ENCODE data around the gene HP. TPM values are rescaled to one million over a fixed set of nuclear protein-coding genes. Genes with fewer than 3 reads are reported as not detected.
A peak's percentile ranks its signal among the peaks of the same experiment; 100 is the strongest.

HP gene
- total and polyA plus RNA-seq, 2 of the 13 experiments (the other 11 are each of a cell fraction or from before 2014, with no cell fraction given), result 387 to 524 TPM

DNA sequence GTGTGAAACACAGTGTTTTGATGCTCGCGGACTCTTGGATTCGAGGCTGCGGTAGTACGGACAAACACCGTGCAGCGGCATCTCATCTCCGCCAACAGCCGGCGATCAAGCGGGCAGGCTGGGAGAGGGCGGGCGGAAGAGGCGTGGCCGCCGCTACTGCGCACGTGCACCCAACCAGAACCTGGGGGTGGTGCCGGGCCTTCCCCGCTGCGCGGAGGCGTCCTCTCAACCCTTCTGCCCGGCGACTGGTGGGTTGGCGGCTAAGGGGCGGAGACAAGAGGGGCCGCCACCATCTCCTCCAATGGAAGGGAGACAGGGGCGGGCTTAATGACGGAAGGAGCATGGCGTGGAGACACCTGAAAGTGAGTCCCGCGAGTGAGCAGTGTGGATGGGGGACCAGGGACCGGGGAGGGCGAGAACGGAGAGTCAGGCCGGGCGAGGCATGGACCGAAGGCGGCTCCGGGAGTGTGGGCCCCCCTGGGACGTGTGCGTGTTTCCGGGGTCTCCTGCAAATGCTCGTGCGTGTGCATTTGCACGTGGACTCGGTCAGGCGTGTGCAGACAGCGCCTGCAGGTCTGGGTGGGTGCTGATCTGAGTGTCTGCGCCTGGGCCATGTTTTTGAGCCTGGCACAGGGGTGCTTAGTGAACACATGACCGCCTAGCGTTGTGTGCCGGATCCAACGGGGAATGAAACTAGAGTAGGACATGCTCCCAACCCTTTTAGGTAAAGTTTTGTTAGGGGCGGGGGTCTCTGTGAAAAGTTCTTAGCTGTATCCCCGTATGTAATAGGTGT, 45.7 kb upstream of the HP start, which contains the start of gene DHODH (continued):
- TF ChIP-seq EEA1 (CRISPR knock-in tag; IDR thresholded peaks at IDR 0.05; ENCODE audit: borderline replicate concordance) (0 out of 2 replicates have a peak, but pooled peaks have one; percentile 54), ZNF326 (CRISPR knock-in tag; IDR thresholded peaks at IDR 0.05; ENCODE audit: borderline replicate concordance) (no peak), ZSCAN25 (CRISPR knock-in tag; IDR thresholded peaks at IDR 0.05) (peak; percentile 20; the same call in 1 of the 2 replicates), HMG20B (CRISPR knock-in tag; conservative IDR thresholded peaks at IDR 0.05) (no peak), ZSCAN31 (CRISPR knock-in tag; IDR thresholded peaks at IDR 0.05; ENCODE audit: low read depth) (no peak; the same call in 1 of the 2 replicates), GPN1 (CRISPR knock-in tag; IDR thresholded peaks at IDR 0.05; ENCODE audit: borderline replicate concordance) (peak; percentile 77; the same call in 1 of the 2 replicates), IRX3 (CRISPR knock-in tag; IDR thresholded peaks at IDR 0.05; ENCODE audit: borderline replicate concordance, low read depth) (peak; percentile 74; the same call in 1 of the 2 replicates), MYC (CRISPR knock-in tag; IDR thresholded peaks at IDR 0.05; ENCODE audit: borderline replicate concordance) (peak; percentile 88), SMC3 (IDR thresholded peaks at IDR 0.05; ENCODE audit: low read length) (no peak), ZBTB42 (CRISPR knock-in tag; IDR thresholded peaks at IDR 0.05) (no peak), ZSCAN9 (CRISPR knock-in tag; IDR thresholded peaks at IDR 0.05; ENCODE audit: borderline replicate concordance) (peak; percentile 37), CHD2 (IDR thresholded peaks at IDR 0.05; ENCODE audit: low read depth, low read length) (peak; percentile 77), KLF11 (CRISPR knock-in tag; IDR thresholded peaks at IDR 0.05) (peak; percentile 34; the same call in 1 of the 2 replicates)
- TF ChIP-seq, protein P1, sequence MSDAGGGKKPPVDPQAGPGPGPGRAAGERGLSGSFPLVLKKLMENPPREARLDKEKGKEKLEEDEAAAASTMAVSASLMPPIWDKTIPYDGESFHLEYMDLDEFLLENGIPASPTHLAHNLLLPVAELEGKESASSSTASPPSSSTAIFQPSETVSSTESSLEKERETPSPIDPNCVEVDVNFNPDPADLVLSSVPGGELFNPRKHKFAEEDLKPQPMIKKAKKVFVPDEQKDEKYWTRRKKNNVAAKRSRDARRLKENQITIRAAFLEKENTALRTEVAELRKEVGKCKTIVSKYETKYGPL (CRISPR knock-in tag; IDR thresholded peaks at IDR 0.05), result no peak
- TF ChIP-seq, protein P2, sequence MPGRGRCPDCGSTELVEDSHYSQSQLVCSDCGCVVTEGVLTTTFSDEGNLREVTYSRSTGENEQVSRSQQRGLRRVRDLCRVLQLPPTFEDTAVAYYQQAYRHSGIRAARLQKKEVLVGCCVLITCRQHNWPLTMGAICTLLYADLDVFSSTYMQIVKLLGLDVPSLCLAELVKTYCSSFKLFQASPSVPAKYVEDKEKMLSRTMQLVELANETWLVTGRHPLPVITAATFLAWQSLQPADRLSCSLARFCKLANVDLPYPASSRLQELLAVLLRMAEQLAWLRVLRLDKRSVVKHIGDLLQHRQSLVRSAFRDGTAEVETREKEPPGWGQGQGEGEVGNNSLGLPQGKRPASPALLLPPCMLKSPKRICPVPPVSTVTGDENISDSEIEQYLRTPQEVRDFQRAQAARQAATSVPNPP (CRISPR knock-in tag; IDR thresholded peaks at IDR 0.05), result no peak
- TF ChIP-seq, protein P3, sequence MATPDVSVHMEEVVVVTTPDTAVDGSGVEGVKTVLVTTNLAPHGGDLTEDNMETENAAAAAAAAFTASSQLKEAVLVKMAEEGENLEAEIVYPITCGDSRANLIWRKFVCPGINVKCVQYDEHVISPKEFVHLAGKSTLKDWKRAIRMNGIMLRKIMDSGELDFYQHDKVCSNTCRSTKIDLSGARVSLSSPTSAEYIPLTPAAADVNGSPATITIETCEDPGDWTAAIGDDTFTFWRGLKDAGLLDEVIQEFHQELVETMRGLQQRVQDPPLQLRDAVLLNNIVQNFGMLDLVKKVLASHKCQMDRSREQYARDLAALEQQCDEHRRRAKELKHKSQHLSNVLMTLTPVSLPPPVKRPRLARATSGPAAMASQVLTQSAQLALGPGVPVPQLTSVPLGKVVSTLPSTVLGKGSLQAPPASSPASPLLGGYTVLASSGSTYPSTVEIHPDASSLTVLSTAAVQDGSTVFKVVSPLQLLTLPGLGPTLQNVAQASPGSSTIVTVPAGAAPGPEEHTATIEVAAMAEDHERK (CRISPR knock-in tag; IDR thresholded peaks at IDR 0.05; ENCODE audit: low read depth), result no peak
- TF ChIP-seq, protein P4, sequence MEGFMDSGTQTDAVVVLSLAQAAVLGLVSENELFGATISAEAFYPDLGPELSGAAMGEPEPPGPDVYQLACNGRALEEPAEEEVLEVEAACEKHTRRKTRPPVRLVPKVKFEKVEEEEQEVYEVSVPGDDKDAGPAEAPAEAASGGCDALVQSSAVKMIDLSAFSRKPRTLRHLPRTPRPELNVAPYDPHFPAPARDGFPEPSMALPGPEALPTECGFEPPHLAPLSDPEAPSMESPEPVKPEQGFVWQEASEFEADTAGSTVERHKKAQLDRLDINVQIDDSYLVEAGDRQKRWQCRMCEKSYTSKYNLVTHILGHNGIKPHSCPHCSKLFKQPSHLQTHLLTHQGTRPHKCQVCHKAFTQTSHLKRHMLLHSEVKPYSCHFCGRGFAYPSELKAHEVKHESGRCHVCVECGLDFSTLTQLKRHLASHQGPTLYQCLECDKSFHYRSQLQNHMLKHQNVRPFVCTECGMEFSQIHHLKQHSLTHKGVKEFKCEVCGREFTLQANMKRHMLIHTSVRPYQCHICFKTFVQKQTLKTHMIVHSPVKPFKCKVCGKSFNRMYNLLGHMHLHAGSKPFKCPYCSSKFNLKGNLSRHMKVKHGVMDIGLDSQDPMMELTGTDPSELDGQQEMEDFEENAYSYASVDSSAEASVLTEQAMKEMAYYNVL (CRISPR knock-in tag; IDR thresholded peaks at IDR 0.05; ENCODE audit: borderline replicate concordance), result peak; percentile 68; the same call in 1 of the 2 replicates
- TF ChIP-seq, protein P5, sequence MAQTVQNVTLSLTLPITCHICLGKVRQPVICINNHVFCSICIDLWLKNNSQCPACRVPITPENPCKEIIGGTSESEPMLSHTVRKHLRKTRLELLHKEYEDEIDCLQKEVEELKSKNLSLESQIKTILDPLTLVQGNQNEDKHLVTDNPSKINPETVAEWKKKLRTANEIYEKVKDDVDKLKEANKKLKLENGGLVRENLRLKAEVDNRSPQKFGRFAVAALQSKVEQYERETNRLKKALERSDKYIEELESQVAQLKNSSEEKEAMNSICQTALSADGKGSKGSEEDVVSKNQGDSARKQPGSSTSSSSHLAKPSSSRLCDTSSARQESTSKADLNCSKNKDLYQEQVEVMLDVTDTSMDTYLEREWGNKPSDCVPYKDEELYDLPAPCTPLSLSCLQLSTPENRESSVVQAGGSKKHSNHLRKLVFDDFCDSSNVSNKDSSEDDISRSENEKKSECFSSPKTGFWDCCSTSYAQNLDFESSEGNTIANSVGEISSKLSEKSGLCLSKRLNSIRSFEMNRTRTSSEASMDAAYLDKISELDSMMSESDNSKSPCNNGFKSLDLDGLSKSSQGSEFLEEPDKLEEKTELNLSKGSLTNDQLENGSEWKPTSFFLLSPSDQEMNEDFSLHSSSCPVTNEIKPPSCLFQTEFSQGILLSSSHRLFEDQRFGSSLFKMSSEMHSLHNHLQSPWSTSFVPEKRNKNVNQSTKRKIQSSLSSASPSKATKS (CRISPR knock-in tag; IDR thresholded peaks at IDR 0.05), result no peak
- TF ChIP-seq, protein P6, sequence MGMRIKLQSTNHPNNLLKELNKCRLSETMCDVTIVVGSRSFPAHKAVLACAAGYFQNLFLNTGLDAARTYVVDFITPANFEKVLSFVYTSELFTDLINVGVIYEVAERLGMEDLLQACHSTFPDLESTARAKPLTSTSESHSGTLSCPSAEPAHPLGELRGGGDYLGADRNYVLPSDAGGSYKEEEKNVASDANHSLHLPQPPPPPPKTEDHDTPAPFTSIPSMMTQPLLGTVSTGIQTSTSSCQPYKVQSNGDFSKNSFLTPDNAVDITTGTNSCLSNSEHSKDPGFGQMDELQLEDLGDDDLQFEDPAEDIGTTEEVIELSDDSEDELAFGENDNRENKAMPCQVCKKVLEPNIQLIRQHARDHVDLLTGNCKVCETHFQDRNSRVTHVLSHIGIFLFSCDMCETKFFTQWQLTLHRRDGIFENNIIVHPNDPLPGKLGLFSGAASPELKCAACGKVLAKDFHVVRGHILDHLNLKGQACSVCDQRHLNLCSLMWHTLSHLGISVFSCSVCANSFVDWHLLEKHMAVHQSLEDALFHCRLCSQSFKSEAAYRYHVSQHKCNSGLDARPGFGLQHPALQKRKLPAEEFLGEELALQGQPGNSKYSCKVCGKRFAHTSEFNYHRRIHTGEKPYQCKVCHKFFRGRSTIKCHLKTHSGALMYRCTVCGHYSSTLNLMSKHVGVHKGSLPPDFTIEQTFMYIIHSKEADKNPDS (CRISPR knock-in tag; IDR thresholded peaks at IDR 0.05), result no peak; the same call in 1 of the 2 replicates

Data from HepG2 (cell line).